Smooth muscle cell (in vitro differentiated cells): ENCODE results near the gene PLA2G2F. TPM values are rescaled to one million over a fixed set of nuclear protein-coding genes. Genes with fewer than 3 reads are reported as not detected.

Experiments
- DNase-seq: peaks from one replicate; lab custom pipeline; 2025; ENCODE audit not compliant: unreplicated experiment; lab: John Stamatoyannopoulos, UW
- H2AFZ ChIP-seq: fragments of 200-600 bp; sonication (generic); 2 replicates; pipeline ENCODE4 v1.6.0; 2016; ENCODE audit warnings: antibody characterized with exemption, low read depth, mild to moderate bottlenecking
- H3F3A ChIP-seq: fragments of 200-600 bp; sonication (generic); 2 replicates; pipeline ENCODE4 v1.6.0; 2017; ENCODE audit warnings: antibody characterized with exemption, low read depth
- H3K27ac ChIP-seq: fragments of 200-600 bp; sonication (generic); 2 replicates; pipeline ENCODE4 v1.5.1; 2016; ENCODE audit warnings: low read depth, mild to moderate bottlenecking
- H3K27me3 ChIP-seq: fragments of 200-600 bp; sonication (generic); 2 replicates; pipeline ENCODE4 v1.6.1; 2016; ENCODE audit warnings: low read depth, mild to moderate bottlenecking
- H3K36me3 ChIP-seq: fragments of 200-600 bp; sonication (generic); 2 replicates; pipeline ENCODE4 v1.5.1; 2016; ENCODE audit warnings: low read depth
- H3K4me1 ChIP-seq: fragments of 200-600 bp; sonication (generic); 2 replicates; pipeline ENCODE4 v1.5.1; 2016; ENCODE audit warnings: low read depth
- H3K4me2 ChIP-seq: fragments of 200-600 bp; sonication (generic); 2 replicates; pipeline ENCODE4 v1.6.0; 2016; ENCODE audit warnings: mild to moderate bottlenecking
- H3K4me3 ChIP-seq: fragments of 200-600 bp; sonication (generic); 2 replicates; pipeline ENCODE4 v1.5.1; 2016; ENCODE audit warnings: mild to moderate bottlenecking
- H3K79me2 ChIP-seq: fragments of 200-600 bp; sonication (generic); 2 replicates; pipeline ENCODE4 v1.6.0; 2016; ENCODE audit warnings: low read depth, mild to moderate bottlenecking
- H3K9ac ChIP-seq: fragments of 200-600 bp; sonication (generic); 2 replicates; pipeline ENCODE4 v1.6.0; 2016; ENCODE audit warnings: low read depth
- H3K9me3 ChIP-seq: fragments of 200-600 bp; sonication (generic); replicated peaks from 2 replicates; pipeline ENCODE4 v1.5.1; 2016; ENCODE audit warnings: low read depth
- H4K20me1 ChIP-seq: fragments of 200-600 bp; sonication (generic); 2 replicates; pipeline ENCODE4 v1.6.0; 2016; ENCODE audit warnings: low read depth
- WGBS: methylation state at CpG from one replicate; pipeline ENCODE4 v1.1.7; 2016; ENCODE audit warnings: low lambda C conversion rate; 5-methylcytosine and 5-hydroxymethylcytosine counted together
- polyA plus RNA-seq: library from polyadenylated mRNA; unstranded; fragments of >200 nt; fragmentation: Nextera tagmentation; extraction: Ambion mirVana; gene quantifications from 2 replicates; pipeline ENCODE4 v1.2.1, GENCODE V29; 2016
- total RNA-seq: library from RNA; depleted of rRNA; stranded (reverse); fragments of >200 nt; gene quantifications from 2 replicates; pipeline ENCODE4 v1.2.3, GENCODE V29; 2014
- TF ChIP-seq, protein P1 (sequence below): fragments of 200-600 bp; sonication (generic); IDR thresholded peaks from 2 replicates; pipeline ENCODE4 v1.5.1; 2017; ENCODE audit warnings: borderline replicate concordance, mild to moderate bottlenecking, antibody characterized with exemption; ENCODE audit not compliant: insufficient read depth, poor library complexity, severe bottlenecking

PLA2G2F gene
- total and polyA plus RNA-seq, 2 experiments from 2014 or later = 0.81 to 1.9 TPM

DNA sequence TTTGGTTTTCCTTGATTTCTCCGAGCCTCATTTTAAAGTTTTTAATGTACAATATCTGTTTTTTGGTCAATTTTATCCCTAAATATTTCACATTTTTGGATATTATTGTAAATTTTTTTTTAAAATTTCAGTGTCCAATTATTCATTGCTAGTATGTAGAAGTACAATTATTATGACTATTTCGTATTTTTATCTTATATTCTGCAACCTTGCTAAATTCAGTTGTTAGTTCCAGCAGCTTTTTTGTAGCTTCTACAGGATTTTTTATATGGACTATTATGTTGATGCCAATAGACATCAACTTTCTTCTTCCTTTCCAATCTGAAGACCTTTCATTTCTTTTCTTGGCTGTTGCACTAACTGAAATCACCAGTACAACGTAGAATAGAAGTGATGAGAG is 4.1 kb upstream of the PLA2G2F start:
- Histone ChIP-seq H3K27me3 (no peaks in the 10 kb centered on the region), H4K20me1 (no peaks in the 10 kb centered on the region), H2AFZ (no peak overlapping the region), H3K4me2 (no peak overlapping the region), H3K36me3 (no peaks in the 10 kb centered on the region), H3F3A (no peaks in the 10 kb centered on the region), H3K27ac (no peak overlapping the region), H3K9me3 (no peaks in the 10 kb centered on the region), H3K9ac (no peak overlapping the region), H3K4me3 (no peak overlapping the region), H3K79me2 (no peaks in the 10 kb centered on the region), H3K4me1 (no peaks in the 10 kb centered on the region)
- 94% methylated on average over 3 of the region's 3 CpGs for WGBS
- TF ChIP-seq, protein P1, sequence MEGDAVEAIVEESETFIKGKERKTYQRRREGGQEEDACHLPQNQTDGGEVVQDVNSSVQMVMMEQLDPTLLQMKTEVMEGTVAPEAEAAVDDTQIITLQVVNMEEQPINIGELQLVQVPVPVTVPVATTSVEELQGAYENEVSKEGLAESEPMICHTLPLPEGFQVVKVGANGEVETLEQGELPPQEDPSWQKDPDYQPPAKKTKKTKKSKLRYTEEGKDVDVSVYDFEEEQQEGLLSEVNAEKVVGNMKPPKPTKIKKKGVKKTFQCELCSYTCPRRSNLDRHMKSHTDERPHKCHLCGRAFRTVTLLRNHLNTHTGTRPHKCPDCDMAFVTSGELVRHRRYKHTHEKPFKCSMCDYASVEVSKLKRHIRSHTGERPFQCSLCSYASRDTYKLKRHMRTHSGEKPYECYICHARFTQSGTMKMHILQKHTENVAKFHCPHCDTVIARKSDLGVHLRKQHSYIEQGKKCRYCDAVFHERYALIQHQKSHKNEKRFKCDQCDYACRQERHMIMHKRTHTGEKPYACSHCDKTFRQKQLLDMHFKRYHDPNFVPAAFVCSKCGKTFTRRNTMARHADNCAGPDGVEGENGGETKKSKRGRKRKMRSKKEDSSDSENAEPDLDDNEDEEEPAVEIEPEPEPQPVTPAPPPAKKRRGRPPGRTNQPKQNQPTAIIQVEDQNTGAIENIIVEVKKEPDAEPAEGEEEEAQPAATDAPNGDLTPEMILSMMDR = no peak
- no peak for DNase-seq

GRCh38 chr1:20136249-20136648 is 2.9 kb upstream of the PLA2G2F start:
- no peaks in the 10 kb centered on the region for H3K4me1 ChIP-seq
- no peak overlapping the region for H3K27ac ChIP-seq
- H3K79me2 ChIP-seq = no peaks in the 10 kb centered on the region
- no peaks in the 10 kb centered on the region for H3K9me3 ChIP-seq
- H3K4me2 ChIP-seq = no peak overlapping the region
- H3K4me3 ChIP-seq = no peak overlapping the region
- H4K20me1 ChIP-seq = no peaks in the 10 kb centered on the region
- no peaks in the 10 kb centered on the region for H3K36me3 ChIP-seq
- H3K27me3 ChIP-seq = no peaks in the 10 kb centered on the region
- WGBS = 98% methylated on average over 3 of the region's 3 CpGs
- H3K9ac ChIP-seq = no peak overlapping the region
- DNase-seq = no peak
- TF ChIP-seq, protein P1 = no peak
- no peak overlapping the region for H2AFZ ChIP-seq
- no peaks in the 10 kb centered on the region for H3F3A ChIP-seq

GRCh38 chr1:20137055-20137454 is 2.1 kb upstream of the PLA2G2F start:
- Histone ChIP-seq H3K4me3 (no peak overlapping the region), H3K79me2 (no peaks in the 10 kb centered on the region), H3K36me3 (no peaks in the 10 kb centered on the region), H3K27ac (no peak overlapping the region), H3F3A (no peaks in the 10 kb centered on the region), H3K27me3 (no peaks in the 10 kb centered on the region), H3K9ac (no peak overlapping the region), H3K4me2 (no peak overlapping the region), H3K4me1 (no peaks in the 10 kb centered on the region), H4K20me1 (no peaks in the 10 kb centered on the region), H3K9me3 (no peaks in the 10 kb centered on the region), H2AFZ (no peak overlapping the region)
- TF ChIP-seq, protein P1 = no peak
- 80% methylated on average over 4 of the region's 4 CpGs for WGBS
- DNase-seq = no peak

DNA sequence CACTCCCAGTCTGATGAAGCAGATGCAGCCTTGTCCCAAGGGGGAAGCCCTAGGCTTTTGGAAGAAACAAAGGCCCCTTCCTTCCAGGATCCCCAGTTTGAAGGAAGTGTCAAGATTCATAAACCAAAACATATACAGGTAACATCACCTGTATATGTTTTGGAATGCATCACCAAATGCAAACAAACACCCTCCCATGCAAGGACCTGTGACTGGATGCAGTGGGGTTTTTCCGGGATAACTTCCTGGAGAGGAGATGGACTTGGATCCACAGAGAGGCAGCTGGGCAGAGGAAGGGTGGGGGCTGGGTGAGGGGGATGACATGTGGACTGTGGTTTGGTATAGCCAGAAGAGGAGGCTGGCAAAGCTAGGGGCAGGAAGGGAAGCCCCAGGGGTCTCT is 1.5 kb upstream of the PLA2G2F start:
- Histone ChIP-seq H3K9ac (no peak overlapping the region), H3K79me2 (no peaks in the 10 kb centered on the region), H4K20me1 (no peaks in the 10 kb centered on the region), H3K36me3 (no peaks in the 10 kb centered on the region), H2AFZ (no peak overlapping the region), H3K4me1 (no peaks in the 10 kb centered on the region), H3K4me2 (no peak overlapping the region), H3F3A (no peaks in the 10 kb centered on the region), H3K27me3 (no peaks in the 10 kb centered on the region), H3K27ac (no peak overlapping the region), H3K9me3 (no peaks in the 10 kb centered on the region), H3K4me3 (no peak overlapping the region)
- DNase-seq = no peak
- 95% methylated on average over 1 of the region's 1 CpG for WGBS
- TF ChIP-seq, protein P1 = no peak
